HG02970 (cell line): Measurements from ENCODE around the gene KRT76.
"Not testable (repeated sequence)": the region's sequence is repeated elsewhere in the genome, so short reads cannot be mapped to it uniquely, and the experiment has no call there.

Source experiments
- ATAC-seq: cut with Tn5 transposase; IDR thresholded peaks from one replicate; pipeline ENCODE4 v1.9.1; 2021; ENCODE audit warnings: mild to moderate bottlenecking, moderate library complexity, moderate number of reproducible peaks; ENCODE audit not compliant: unreplicated experiment, low FRiP score

Gene KRT76

GRCh38 chr12:52798671-52799504 is 21.7 kb upstream of the KRT76 start:
- no peak for ATAC-seq

GRCh38 chr12:52798003-52798670 is 21.0 kb upstream of the KRT76 start:
- ATAC-seq, result no peak

- no peak for ATAC-seq
These were observed 20.4 kb upstream of the KRT76 start for GRCh38 chr12:52797529-52797894.

- ATAC-seq, result no peak
These were observed 19.8 kb upstream of the KRT76 start for GRCh38 chr12:52796839-52797528.

- ATAC-seq, result no peak
These were observed 19.3 kb upstream of the KRT76 start for GRCh38 chr12:52796429-52796794.

GRCh38 chr12:52795694-52796428 is 18.7 kb upstream of the KRT76 start, which contains the start of gene KRT3:
Gene KRT3, minus strand, starts transcription at chr12:52796117. Its CDS starts 75 bp downstream, at chr12:52796042.
- no peak for ATAC-seq

GRCh38 chr12:52795332-52795674 is 18.2 kb upstream of the KRT76 start:
- not testable (repeated sequence) for ATAC-seq

- ATAC-seq, result no peak
These were observed 17.6 kb upstream of the KRT76 start for GRCh38 chr12:52794479-52795331.

- ATAC-seq, result no peak
These were observed 15.3 kb upstream of the KRT76 start for GRCh38 chr12:52792185-52793029.

GRCh38 chr12:52791271-52792184 is 14.4 kb upstream of the KRT76 start:
- ATAC-seq, result no peak

GRCh38 chr12:52790427-52791270 is 13.5 kb upstream of the KRT76 start:
- no peak for ATAC-seq

- ATAC-seq, result no peak
These were observed 12.7 kb upstream of the KRT76 start for GRCh38 chr12:52789637-52790426.

GRCh38 chr12:52788876-52789636 is 11.9 kb upstream of the KRT76 start:
- no peak for ATAC-seq

- ATAC-seq, result no peak
These were observed 11.2 kb upstream of the KRT76 start for GRCh38 chr12:52788192-52788875.
